DOHH2 (cell line): Measurements from ENCODE around the gene UBE2Q1.

ENCODE experiments used
- CTCF ChIP-seq: fragments of 200-600 bp; sonication (generic); IDR thresholded peaks from one replicate; pipeline ENCODE4 v1.5.1; 2014; ENCODE audit warnings: antibody characterized with exemption, mild to moderate bottlenecking, low read depth, low read length; ENCODE audit not compliant: poor library complexity, severe bottlenecking
- EZH2phosphoT487 ChIP-seq: fragments of 200-600 bp; sonication (generic); IDR thresholded peaks from 2 replicates; pipeline ENCODE4 v1.6.1; 2017; ENCODE audit warnings: borderline replicate concordance, mild to moderate bottlenecking, antibody characterized with exemption, low read length, moderate library complexity, mixed read lengths

- TF ChIP-seq CTCF (peak; percentile 53), EZH2phosphoT487 (no peak)
Observed at GRCh38 chr1:154533952-154534844, 24.3 kb downstream of the UBE2Q1 start.
